ENCODE measurements around the gene TTYH3. TPM values are rescaled to one million over a fixed set of nuclear protein-coding genes. Genes with fewer than 3 reads are reported as not detected.

Gene TTYH3
- total and polyA plus RNA-seq, 2 of the 13 experiments (the other 11 are each of a cell fraction or from before 2014, with no cell fraction given) = 26.3 to 50.0 TPM

- TF ChIP-seq, protein P1, sequence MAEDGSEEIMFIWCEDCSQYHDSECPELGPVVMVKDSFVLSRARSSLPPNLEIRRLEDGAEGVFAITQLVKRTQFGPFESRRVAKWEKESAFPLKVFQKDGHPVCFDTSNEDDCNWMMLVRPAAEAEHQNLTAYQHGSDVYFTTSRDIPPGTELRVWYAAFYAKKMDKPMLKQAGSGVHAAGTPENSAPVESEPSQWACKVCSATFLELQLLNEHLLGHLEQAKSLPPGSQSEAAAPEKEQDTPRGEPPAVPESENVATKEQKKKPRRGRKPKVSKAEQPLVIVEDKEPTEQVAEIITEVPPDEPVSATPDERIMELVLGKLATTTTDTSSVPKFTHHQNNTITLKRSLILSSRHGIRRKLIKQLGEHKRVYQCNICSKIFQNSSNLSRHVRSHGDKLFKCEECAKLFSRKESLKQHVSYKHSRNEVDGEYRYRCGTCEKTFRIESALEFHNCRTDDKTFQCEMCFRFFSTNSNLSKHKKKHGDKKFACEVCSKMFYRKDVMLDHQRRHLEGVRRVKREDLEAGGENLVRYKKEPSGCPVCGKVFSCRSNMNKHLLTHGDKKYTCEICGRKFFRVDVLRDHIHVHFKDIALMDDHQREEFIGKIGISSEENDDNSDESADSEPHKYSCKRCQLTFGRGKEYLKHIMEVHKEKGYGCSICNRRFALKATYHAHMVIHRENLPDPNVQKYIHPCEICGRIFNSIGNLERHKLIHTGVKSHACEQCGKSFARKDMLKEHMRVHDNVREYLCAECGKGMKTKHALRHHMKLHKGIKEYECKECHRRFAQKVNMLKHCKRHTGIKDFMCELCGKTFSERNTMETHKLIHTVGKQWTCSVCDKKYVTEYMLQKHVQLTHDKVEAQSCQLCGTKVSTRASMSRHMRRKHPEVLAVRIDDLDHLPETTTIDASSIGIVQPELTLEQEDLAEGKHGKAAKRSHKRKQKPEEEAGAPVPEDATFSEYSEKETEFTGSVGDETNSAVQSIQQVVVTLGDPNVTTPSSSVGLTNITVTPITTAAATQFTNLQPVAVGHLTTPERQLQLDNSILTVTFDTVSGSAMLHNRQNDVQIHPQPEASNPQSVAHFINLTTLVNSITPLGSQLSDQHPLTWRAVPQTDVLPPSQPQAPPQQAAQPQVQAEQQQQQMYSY (CRISPR knock-in tag; IDR thresholded peaks at IDR 0.05) = 0 out of 2 replicates have a peak, but pooled peaks have one; percentile 21
- TF ChIP-seq, protein P2, sequence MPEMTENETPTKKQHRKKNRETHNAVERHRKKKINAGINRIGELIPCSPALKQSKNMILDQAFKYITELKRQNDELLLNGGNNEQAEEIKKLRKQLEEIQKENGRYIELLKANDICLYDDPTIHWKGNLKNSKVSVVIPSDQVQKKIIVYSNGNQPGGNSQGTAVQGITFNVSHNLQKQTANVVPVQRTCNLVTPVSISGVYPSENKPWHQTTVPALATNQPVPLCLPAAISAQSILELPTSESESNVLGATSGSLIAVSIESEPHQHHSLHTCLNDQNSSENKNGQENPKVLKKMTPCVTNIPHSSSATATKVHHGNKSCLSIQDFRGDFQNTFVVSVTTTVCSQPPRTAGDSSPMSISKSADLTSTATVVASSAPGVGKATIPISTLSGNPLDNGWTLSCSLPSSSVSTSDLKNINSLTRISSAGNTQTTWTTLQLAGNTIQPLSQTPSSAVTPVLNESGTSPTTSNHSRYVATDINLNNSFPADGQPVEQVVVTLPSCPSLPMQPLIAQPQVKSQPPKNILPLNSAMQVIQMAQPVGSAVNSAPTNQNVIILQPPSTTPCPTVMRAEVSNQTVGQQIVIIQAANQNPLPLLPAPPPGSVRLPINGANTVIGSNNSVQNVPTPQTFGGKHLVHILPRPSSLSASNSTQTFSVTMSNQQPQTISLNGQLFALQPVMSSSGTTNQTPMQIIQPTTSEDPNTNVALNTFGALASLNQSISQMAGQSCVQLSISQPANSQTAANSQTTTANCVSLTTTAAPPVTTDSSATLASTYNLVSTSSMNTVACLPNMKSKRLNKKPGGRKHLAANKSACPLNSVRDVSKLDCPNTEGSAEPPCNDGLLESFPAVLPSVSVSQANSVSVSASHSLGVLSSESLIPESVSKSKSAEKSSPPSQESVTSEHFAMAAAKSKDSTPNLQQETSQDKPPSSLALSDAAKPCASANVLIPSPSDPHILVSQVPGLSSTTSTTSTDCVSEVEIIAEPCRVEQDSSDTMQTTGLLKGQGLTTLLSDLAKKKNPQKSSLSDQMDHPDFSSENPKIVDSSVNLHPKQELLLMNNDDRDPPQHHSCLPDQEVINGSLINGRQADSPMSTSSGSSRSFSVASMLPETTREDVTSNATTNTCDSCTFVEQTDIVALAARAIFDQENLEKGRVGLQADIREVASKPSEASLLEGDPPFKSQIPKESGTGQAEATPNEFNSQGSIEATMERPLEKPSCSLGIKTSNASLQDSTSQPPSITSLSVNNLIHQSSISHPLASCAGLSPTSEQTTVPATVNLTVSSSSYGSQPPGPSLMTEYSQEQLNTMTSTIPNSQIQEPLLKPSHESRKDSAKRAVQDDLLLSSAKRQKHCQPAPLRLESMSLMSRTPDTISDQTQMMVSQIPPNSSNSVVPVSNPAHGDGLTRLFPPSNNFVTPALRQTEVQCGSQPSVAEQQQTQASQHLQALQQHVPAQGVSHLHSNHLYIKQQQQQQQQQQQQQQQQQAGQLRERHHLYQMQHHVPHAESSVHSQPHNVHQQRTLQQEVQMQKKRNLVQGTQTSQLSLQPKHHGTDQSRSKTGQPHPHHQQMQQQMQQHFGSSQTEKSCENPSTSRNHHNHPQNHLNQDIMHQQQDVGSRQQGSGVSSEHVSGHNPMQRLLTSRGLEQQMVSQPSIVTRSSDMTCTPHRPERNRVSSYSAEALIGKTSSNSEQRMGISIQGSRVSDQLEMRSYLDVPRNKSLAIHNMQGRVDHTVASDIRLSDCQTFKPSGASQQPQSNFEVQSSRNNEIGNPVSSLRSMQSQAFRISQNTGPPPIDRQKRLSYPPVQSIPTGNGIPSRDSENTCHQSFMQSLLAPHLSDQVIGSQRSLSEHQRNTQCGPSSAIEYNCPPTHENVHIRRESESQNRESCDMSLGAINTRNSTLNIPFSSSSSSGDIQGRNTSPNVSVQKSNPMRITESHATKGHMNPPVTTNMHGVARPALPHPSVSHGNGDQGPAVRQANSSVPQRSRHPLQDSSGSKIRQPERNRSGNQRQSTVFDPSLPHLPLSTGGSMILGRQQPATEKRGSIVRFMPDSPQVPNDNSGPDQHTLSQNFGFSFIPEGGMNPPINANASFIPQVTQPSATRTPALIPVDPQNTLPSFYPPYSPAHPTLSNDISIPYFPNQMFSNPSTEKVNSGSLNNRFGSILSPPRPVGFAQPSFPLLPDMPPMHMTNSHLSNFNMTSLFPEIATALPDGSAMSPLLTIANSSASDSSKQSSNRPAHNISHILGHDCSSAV (CRISPR knock-in tag; IDR thresholded peaks at IDR 0.05; ENCODE audit: borderline replicate concordance) = no peak
- TF ChIP-seq ZNF883 (CRISPR knock-in tag; IDR thresholded peaks at IDR 0.05; ENCODE audit: not compliant biosample characterization) (peak; percentile 93), ZNF687 (CRISPR knock-in tag; IDR thresholded peaks at IDR 0.05) (peak; percentile 100), ATRX (CRISPR knock-in tag; IDR thresholded peaks at IDR 0.05; ENCODE audit: borderline replicate concordance) (no peak), ZNF704 (CRISPR knock-in tag; IDR thresholded peaks at IDR 0.05; ENCODE audit: borderline replicate concordance) (0 out of 2 replicates have a peak, but pooled peaks have one; percentile 64)
- TF ChIP-seq, protein P3, sequence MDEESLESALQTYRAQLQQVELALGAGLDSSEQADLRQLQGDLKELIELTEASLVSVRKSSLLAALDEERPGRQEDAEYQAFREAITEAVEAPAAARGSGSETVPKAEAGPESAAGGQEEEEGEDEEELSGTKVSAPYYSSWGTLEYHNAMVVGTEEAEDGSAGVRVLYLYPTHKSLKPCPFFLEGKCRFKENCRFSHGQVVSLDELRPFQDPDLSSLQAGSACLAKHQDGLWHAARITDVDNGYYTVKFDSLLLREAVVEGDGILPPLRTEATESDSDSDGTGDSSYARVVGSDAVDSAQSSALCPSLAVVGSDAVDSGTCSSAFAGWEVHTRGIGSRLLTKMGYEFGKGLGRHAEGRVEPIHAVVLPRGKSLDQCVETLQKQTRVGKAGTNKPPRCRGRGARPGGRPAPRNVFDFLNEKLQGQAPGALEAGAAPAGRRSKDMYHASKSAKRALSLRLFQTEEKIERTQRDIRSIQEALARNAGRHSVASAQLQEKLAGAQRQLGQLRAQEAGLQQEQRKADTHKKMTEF (CRISPR knock-in tag; IDR thresholded peaks at IDR 0.05) = peak; percentile 96
Observed at GRCh38 chr7:2663121-2663886, 31.5 kb downstream of the TTYH3 start (continued).

All from HepG2 (cell line).